Peyer's patch (tissue), 4 donors: ENCODE measurements around the gene LMBRD1. TPM values are rescaled to one million over a fixed set of nuclear protein-coding genes. Genes with fewer than 3 reads are reported as not detected.
"Not testable (repeated sequence)": the region's sequence is repeated elsewhere in the genome, so short reads cannot be mapped to it uniquely, and the experiment has no call there.

Experiments used
- DNase-seq, 3 donors: peaks; one replicate each; pipeline ENCODE4 v3.0.0-alpha.2; 2017 to 2019
- H3K27ac ChIP-seq, 4 donors: fragments of 200-600 bp; sonication (generic); one replicate each; pipeline ENCODE4 v1.5.1; 2016 to 2019
- H3K27me3 ChIP-seq, 2 donors: fragments of 200-600 bp; sonication (generic); one replicate each; pipeline ENCODE4 v1.5.1; 2019
- H3K36me3 ChIP-seq, 3 donors: fragments of 200-600 bp; sonication (generic); one replicate each; pipeline ENCODE4 v1.5.1; 2016 to 2019
- H3K4me1 ChIP-seq, 4 donors: fragments of 200-600 bp; sonication (generic); one replicate each; pipeline ENCODE4 v1.5.1; 2016 to 2019
- H3K4me3 ChIP-seq, 4 donors: fragments of 200-600 bp; sonication (generic); 1 replicate in 3 of 4; 2 replicates in 1 of 4; pipeline ENCODE4 v1.5.1; 2016 to 2019; ENCODE audit warnings: mild to moderate bottlenecking in 1 of 4
- H3K9me3 ChIP-seq, 4 donors: fragments of 200-600 bp; sonication (generic); one replicate each; pipeline ENCODE4 v1.5.1; 2016 to 2019; ENCODE audit warnings: mild to moderate bottlenecking in 1 of 4
- POLR2A ChIP-seq, 2 donors: fragments of 450-650 bp; IDR thresholded peaks; one replicate each; pipeline ENCODE4 v1.5.1; 2017; ENCODE audit warnings: antibody characterized with exemption in 2 of 2, mild to moderate bottlenecking in 2 of 2, moderate library complexity in 2 of 2
- total RNA-seq, 4 donors: library from RNA; depleted of rRNA; stranded (reverse); fragments of >200 nt; gene quantifications; one replicate each; pipeline ENCODE4 v1.1.0, GENCODE V29; 2016
- TF ChIP-seq, protein P1 (sequence below), 6 experiments: fragments of 450-650 bp in 4 of 6; fragments of 200-600 bp in 2 of 6; sonication (generic) in 1 of 6; IDR thresholded peaks; one replicate each; pipeline ENCODE4 v1.5.1; 2017 to 2019; ENCODE audit warnings: antibody characterized with exemption in 6 of 6, mild to moderate bottlenecking in 3 of 6, moderate library complexity in 1 of 6

Gene LMBRD1
- total RNA-seq, 4 donors from 2014 or later, result 31.4 to 103 (median 61.0) TPM

DNA sequence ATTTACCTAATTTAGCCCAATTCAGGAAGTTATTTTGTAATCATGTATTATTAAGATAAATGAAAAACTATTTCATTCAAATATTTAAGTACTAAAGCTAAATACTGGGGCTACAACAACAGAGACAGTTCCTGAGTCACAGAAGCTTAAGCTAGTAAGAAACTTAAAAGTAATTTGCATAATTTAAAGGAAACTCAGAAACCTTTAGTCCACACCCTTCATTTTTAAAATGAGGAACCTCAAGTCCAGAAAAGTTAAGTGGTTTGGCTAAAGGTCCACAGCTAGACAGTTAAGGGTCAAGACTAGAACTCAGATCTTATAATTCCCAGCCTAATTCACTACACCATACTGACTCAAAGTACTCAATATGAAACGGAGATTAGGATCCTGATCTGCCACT, 7.2 kb downstream of the LMBRD1 start:
- Histone ChIP-seq H3K4me3 (no peak overlapping the region), H3K9me3 (no peaks in the 10 kb centered on the region), H3K36me3 (peaks cover 0 to 10% (median 0%) of the 10 kb centered on the region in 3 donors), H3K27me3 (no peaks in the 10 kb centered on the region), H3K4me1 (peaks cover 0 to 23% (median 7%) of the 10 kb centered on the region in 4 donors), H3K27ac (no peak overlapping the region)
- no peak for TF ChIP-seq POLR2A (IDR thresholded peaks at IDR 0.05)
- TF ChIP-seq, protein P1, sequence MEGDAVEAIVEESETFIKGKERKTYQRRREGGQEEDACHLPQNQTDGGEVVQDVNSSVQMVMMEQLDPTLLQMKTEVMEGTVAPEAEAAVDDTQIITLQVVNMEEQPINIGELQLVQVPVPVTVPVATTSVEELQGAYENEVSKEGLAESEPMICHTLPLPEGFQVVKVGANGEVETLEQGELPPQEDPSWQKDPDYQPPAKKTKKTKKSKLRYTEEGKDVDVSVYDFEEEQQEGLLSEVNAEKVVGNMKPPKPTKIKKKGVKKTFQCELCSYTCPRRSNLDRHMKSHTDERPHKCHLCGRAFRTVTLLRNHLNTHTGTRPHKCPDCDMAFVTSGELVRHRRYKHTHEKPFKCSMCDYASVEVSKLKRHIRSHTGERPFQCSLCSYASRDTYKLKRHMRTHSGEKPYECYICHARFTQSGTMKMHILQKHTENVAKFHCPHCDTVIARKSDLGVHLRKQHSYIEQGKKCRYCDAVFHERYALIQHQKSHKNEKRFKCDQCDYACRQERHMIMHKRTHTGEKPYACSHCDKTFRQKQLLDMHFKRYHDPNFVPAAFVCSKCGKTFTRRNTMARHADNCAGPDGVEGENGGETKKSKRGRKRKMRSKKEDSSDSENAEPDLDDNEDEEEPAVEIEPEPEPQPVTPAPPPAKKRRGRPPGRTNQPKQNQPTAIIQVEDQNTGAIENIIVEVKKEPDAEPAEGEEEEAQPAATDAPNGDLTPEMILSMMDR (IDR thresholded peaks at IDR 0.05), result no peak
- DNase-seq, result no peak

DNA sequence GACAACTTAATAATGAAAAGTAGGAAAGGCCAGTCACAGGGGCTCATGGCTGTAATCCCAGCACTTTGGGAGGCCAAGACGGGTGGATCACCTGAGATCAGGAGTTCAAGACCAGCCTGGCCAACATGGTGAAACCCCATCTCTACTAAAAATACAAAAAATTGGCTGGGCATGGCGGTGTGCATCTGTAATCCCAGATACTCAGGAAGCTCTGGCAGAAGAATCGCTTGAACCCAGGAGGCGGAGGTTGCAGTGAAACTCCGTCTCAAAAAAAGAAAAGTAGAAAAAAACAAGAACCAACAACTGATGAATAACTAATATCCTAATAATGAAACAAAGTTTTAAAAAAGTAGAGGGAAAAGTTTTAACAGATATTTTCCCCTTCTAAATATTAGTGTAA, 9.4 kb downstream of the LMBRD1 start:
- DNase-seq, H3K27ac ChIP-seq, H3K36me3 ChIP-seq, H3K9me3 ChIP-seq, H3K4me3 ChIP-seq, H3K27me3 ChIP-seq: not testable (repeated sequence)
- H3K4me1 ChIP-seq, result peaks cover 0 to 23% (median 3%) of the 10 kb centered on the region in 4 donors

DNA sequence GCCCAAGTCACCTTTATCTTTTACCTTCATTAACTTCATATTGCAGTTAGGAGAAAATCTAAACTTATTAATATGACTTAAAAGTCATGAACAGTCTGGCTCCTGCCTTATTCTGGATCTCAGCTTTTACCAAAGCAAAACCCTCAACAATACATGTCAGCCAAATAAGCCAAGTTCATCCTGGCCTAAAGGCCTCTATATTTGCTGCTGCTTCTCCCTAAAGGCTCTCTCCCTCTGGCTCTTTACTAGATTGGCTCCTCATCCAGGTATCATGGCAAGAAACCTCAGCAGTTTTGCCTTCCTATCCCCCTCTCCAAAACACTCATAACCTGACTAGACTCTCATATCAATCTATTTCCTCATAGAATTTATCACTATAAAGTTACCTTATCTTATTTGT, 11.1 kb downstream of the LMBRD1 start:
- Histone ChIP-seq H3K4me1 (peaks cover 0 to 12% (median 2%) of the 10 kb centered on the region in 4 donors), H3K9me3 (no peaks in the 10 kb centered on the region), H3K36me3 (peaks cover 0 to 10% (median 0%) of the 10 kb centered on the region in 3 donors), H3K27ac (no peak overlapping the region), H3K4me3 (no peak overlapping the region), H3K27me3 (no peaks in the 10 kb centered on the region)
- no peak for TF ChIP-seq POLR2A (IDR thresholded peaks at IDR 0.05)
- TF ChIP-seq, protein P1 (IDR thresholded peaks at IDR 0.05), result no peak
- DNase-seq, result no peak

DNA sequence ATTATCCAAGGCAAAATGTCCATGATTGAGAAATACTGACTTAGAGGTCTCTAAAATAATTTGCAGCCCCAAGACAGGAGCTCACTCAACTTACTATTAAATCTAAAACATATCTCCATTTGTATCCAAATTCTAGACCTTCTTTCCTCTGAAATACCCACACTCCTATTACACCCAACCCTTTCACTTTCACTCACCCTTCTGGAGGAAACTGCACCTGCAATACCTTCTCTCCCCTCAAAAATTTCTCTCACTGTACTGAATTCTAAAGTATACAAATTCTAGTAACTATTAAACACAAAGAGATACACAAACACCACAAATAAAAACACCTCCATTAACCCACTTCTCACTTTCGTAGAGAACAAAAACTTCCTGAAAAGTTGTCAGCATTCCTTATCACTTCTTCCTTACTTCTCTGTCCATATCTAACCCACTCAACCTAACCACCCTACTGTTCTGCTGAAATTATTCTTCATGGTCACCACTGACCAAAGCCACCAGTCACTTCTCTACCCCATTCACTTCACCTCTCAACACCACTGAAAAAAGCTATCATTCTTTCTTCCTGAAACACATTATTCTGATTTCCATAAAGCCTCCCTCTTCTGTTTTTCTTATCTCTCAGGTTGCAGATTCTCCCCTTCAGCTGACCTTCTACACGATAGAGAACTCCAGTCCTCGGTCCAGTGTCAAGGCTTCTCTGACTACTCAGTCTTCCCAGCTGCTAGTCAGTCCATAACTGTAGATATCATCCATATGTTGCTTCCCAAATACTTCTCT, 12.0 kb downstream of the LMBRD1 start:
- no peaks in the 10 kb centered on the region for H3K9me3 ChIP-seq
- H3K36me3 ChIP-seq, result peaks cover 0 to 10% (median 0%) of the 10 kb centered on the region in 3 donors
- peaks cover 0 to 4% (median 2%) of the 10 kb centered on the region in 4 donors for H3K4me1 ChIP-seq
- DNase-seq, result no peak
- TF ChIP-seq, protein P1 (IDR thresholded peaks at IDR 0.05), result no peak
- TF ChIP-seq POLR2A (IDR thresholded peaks at IDR 0.05), result no peak
- H3K27ac ChIP-seq, result no peak overlapping the region
- no peak overlapping the region for H3K4me3 ChIP-seq
- no peaks in the 10 kb centered on the region for H3K27me3 ChIP-seq

DNA sequence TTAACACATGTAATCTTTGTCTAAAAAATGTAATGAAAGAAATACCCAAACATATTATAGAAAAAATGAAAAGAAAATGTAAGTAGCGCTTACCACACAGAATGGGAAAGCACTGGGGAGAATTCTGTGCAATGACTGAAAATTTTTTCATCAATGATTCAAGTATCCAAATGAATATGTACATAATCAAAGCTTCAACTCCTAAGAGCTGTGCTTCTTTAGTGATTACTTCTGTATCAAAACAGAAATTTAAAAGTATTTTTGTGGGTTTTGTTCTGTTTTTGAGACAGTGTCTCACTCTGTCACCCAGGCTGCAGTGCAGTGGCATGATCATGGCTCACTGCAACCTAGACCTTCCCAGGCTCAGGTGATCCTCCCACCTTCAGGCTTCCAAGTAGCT, 13.7 kb downstream of the LMBRD1 start:
- Histone ChIP-seq H3K27me3 (no peaks in the 10 kb centered on the region), H3K27ac (no peak overlapping the region), H3K4me3 (no peak overlapping the region), H3K4me1 (peaks cover 0 to 4% (median 0%) of the 10 kb centered on the region in 4 donors), H3K9me3 (no peaks in the 10 kb centered on the region), H3K36me3 (no peaks in the 10 kb centered on the region)
- no peak for TF ChIP-seq POLR2A (IDR thresholded peaks at IDR 0.05)
- TF ChIP-seq, protein P1 (IDR thresholded peaks at IDR 0.05), result no peak
- DNase-seq, result no peak

DNA sequence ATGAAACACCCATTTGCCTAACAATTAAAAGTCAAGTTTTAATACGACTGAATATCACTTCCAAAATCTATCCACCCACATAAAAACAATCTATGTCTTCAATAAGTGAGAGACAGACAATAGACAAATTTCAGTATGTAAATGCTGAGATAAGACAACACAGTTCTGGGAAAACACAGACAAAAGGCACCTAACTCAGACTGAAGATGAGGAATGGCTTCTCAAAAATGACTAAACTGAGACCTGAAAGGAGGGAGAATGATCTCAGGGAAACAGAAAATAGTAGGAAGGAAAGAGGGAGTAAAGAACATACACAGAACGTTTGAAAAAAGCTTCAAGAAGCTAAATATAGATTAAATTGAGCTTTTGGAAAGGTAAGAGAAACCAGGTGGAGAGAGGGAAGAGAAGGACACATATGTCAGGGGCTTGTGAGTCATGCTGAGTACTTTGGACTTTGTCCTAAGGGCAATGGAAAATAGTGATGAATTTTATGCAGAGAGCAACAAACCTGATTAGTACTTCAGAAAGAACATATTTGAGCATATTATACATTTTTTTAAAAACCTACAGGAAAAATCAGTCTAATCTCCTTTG, 16.1 kb downstream of the LMBRD1 start:
- no peaks in the 10 kb centered on the region for H3K9me3 ChIP-seq
- DNase-seq, result peak in 1 of 3 donors; percentile 61
- H3K4me1 ChIP-seq, result peaks cover 0 to 3% (median 0%) of the 10 kb centered on the region in 4 donors
- no peaks in the 10 kb centered on the region for H3K36me3 ChIP-seq
- TF ChIP-seq, protein P1 (IDR thresholded peaks at IDR 0.05), result no peak
- TF ChIP-seq POLR2A (IDR thresholded peaks at IDR 0.05), result no peak
- peak overlapping the region in 1 of 4 donors; percentile 37 for H3K27ac ChIP-seq
- no peaks in the 10 kb centered on the region for H3K27me3 ChIP-seq
- H3K4me3 ChIP-seq, result no peak overlapping the region
